Fibroblast of villous mesenchyme (primary cell): ENCODE results near the gene ZCCHC10. TPM values are rescaled to one million over a fixed set of nuclear protein-coding genes. Genes with fewer than 3 reads are reported as not detected.

ENCODE experiments used
- DNase-seq: peaks from one replicate; pipeline ENCODE4 v3.0.0-alpha.2; 2010; ENCODE audit warnings: low read depth
- H3K4me3 ChIP-seq: 2 replicates; pipeline ENCODE4 v1.5.1; 2011; ENCODE audit warnings: low read depth, mild to moderate bottlenecking, low read length
- total RNA-seq: library from RNA; depleted of rRNA; stranded (reverse); fragments of >200 nt; gene quantifications from 2 replicates; pipeline ENCODE4 v1.2.3, GENCODE V29; 2012
- TF ChIP-seq, protein P1 (sequence below): IDR thresholded peaks from 2 replicates; pipeline ENCODE4 v1.5.1; 2012; ENCODE audit warnings: low read depth, mild to moderate bottlenecking, low read length; ENCODE audit not compliant: insufficient read depth

The ZCCHC10 gene
- 11.0 and 25.5 TPM in 2 replicates for total RNA-seq

DNA sequence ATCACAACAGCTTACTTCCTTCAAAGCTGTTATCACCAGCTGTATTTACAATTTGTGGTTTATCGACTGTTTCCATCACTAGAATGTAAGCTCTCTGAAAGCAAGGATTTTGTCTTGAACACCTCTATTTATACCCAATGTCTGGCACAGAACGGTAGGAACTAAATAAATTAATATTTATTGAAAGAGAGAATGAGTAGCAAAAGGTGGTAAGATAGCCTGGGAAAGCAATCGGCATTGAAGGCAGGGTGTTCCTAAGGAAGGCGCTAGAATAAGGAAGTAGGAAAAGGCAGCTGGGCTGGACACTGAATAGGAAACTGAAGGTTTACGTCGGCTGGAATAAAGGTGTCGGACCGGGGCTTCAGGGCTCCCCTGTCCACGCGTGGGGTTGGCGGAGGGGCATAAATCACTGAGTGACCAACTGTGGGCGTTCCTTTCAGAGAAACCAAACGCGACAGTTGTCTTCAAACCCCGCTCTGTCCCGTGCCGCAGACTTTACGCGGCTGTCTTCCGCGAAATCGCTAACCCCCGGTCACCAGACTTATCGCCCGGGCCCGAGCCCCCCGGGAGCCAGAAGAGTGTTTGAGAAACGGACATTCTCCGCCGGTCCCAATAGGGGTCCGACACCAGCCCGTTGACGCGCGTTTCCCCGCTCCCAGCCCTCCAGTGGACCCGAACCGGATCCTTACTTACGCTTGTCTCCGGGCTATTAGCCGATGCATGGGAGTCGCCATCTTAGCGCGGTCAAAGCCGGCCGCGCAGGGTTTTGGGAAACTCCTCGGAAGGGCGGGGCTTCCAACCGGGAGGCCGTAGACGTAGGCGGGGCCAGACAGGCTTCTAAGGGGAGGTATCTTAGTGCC is at the start of gene ZCCHC10:
Gene ZCCHC10, minus strand, starts transcription at position 746 of the 860 bp plus-strand sequence. Its CDS starts 12 bp downstream, at position 734.
- DNase-seq = peak; percentile 94
- TF ChIP-seq, protein P1, sequence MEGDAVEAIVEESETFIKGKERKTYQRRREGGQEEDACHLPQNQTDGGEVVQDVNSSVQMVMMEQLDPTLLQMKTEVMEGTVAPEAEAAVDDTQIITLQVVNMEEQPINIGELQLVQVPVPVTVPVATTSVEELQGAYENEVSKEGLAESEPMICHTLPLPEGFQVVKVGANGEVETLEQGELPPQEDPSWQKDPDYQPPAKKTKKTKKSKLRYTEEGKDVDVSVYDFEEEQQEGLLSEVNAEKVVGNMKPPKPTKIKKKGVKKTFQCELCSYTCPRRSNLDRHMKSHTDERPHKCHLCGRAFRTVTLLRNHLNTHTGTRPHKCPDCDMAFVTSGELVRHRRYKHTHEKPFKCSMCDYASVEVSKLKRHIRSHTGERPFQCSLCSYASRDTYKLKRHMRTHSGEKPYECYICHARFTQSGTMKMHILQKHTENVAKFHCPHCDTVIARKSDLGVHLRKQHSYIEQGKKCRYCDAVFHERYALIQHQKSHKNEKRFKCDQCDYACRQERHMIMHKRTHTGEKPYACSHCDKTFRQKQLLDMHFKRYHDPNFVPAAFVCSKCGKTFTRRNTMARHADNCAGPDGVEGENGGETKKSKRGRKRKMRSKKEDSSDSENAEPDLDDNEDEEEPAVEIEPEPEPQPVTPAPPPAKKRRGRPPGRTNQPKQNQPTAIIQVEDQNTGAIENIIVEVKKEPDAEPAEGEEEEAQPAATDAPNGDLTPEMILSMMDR = no peak
- H3K4me3 ChIP-seq = peak within 1 kb of the TSS; percentile 97

DNA sequence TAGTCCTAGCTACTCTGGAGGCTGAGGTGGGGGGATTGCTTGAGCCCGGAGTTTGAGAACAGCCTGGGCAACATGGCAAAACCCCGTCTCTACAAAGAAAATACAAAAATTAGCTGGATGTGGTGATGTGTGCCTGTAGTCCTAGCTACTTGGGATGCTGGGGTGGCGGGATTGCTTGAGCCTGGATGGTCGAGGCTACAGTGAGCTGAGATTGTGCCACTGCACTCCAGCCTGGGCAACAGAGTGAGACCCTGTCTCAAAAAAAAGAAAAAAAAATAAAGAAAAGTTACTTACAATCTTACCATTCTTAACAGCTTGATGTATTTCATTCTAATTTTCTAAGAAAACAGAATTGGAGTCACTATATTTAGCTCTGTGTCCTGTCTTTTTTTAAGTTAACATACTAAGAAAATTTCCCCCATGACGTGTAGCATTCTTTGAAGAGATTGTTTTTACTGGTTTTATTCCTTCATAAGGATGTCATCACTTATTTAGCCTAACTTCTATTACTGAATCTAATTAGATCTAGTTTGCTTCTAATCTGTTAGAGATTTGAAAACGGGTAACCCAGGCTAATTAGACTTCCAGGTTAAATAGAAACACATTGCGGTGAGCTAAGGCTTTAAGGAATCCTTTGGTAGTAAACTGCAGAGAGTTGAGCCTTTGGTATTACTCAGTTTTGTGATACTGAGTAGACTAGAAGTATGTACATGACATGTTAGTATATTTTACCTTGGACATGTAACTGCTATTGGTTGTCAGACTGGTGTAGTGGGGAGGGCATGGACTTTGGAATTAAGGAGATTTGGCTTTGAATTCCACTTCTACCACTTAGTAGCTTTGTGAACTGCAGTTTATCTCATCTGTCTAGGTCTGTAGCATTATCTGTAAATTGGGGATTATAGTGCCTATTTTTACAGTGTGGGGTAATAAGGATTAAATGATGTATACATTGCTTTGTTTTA is 49.5 kb upstream of the ZCCHC10 start:
- no peak overlapping the region for H3K4me3 ChIP-seq
- peak; percentile 49 for DNase-seq
- TF ChIP-seq, protein P1 = no peak

DNA sequence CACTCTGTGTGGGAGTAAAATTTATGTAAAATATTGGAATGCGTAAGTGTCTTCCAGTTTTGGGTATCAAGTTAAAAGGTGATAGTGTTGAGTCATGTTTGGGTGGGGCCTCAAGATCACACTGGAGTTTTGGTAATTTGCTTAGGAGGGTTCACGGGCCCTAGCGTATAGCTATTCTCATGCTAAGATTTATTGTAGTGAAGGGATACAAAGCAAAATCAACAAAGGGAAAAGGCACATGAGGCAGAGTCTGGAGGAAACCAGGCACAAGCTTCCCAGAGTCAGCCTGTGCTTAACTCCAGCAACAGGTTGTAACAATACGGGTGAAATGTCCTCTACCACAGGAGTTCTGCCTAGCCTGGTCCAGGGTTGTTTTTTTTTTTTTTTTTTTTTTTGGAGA is 45.7 kb upstream of the ZCCHC10 start:
- no peak for DNase-seq
- TF ChIP-seq, protein P1 = no peak
- no peak overlapping the region for H3K4me3 ChIP-seq

DNA sequence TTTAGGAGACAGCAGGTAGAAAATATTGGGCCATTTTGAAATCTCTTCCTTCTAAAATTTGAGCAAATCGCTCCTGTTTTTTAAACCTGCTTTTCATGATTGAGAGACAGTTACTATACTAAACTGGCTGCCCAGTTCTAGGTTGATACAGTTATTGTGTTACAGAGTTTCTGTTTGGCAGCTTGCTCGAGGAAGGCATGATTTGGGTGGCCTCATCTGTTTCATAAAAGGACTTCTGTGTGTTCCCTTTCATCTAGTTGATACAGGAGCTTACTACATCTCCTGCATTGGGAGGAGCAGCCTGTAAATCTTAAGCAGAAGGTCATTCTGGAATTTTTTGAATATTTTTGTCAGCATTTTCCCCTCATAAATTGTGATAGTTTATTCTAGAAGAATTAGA is 39.7 kb upstream of the ZCCHC10 start:
- no peak overlapping the region for H3K4me3 ChIP-seq
- no peak for DNase-seq
- TF ChIP-seq, protein P1 = no peak

DNA sequence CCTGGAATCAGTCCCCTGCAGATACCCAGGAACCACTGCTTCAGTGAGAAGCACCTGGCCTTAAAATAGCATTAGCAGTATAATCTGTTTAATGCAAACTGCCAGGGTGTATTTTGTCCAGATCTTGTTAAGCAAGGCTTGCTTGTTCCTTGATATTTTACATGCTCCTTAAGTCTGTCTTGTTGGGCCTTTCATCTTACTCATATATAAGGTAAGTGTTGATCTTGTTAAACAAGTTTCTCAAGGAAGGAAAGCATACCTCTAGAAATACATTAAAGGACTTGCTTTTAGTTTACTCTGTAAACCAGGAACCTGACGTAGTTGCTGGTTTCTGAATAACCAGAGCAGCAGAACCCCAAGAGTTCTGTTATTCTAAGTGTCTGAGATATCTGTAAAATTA is 39.1 kb upstream of the ZCCHC10 start:
- TF ChIP-seq, protein P1 = no peak
- DNase-seq = no peak
- H3K4me3 ChIP-seq = no peak overlapping the region

DNA sequence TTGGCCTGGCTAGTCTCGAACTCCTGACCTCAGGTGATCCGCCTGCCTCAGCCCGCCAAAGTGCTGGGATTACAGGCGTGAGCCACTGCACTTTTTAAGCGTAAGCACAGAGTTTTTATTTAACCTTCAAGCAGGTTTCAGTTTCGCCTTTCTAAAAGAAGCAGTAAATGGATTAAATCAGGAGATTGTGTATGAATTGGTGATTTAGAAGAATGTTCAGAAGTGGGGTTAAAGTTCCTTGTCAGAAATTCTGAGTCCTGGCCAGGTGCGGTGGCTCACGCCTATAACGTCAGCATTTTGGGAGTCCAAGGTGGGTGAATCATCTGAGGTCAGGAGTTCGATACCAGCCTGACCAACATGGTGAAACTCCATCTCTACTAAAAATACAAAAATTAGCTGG is 37.6 kb upstream of the ZCCHC10 start:
- DNase-seq = no peak
- TF ChIP-seq, protein P1 = no peak

More for the DNA sequence above, 37.6 kb upstream of the ZCCHC10 start:
- H3K4me3 ChIP-seq = no peak overlapping the region
